ENCODE results near the gene TMIGD2.
A peak's percentile ranks its signal among the peaks of the same experiment; 100 is the strongest.
"Not testable (repeated sequence)": the region's sequence is repeated elsewhere in the genome, so short reads cannot be mapped to it uniquely, and the experiment has no call there.

The TMIGD2 gene, protein sequence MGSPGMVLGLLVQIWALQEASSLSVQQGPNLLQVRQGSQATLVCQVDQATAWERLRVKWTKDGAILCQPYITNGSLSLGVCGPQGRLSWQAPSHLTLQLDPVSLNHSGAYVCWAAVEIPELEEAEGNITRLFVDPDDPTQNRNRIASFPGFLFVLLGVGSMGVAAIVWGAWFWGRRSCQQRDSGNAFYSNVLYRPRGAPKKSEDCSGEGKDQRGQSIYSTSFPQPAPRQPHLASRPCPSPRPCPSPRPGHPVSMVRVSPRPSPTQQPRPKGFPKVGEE

DNA sequence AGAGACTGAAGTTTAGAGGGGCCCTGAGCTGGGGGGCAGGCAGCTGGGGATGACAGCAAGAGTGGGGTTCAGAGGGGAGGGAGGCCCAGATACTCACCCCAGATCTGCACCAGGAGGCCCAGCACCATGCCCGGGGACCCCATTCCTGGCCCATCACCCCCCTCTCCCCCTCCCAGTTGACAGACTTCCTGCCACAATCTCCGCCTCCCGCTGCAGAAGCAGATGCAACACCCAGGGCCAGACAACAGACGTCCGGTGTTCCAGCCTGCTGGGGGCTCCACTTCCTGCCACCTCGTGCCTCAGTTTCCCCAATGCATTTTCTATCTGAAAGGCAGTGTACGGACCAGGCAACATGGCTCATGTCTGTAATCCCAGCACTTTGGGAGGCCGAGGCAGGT, at the start of gene TMIGD2:
TSS of gene TMIGD2 (minus strand) at position 147 of the 398 bp plus-strand sequence. CDS start at position 143, 4 bp downstream.
- no peak for DNase-seq (ENCODE audit: low read depth in 2 of 2)

DNA sequence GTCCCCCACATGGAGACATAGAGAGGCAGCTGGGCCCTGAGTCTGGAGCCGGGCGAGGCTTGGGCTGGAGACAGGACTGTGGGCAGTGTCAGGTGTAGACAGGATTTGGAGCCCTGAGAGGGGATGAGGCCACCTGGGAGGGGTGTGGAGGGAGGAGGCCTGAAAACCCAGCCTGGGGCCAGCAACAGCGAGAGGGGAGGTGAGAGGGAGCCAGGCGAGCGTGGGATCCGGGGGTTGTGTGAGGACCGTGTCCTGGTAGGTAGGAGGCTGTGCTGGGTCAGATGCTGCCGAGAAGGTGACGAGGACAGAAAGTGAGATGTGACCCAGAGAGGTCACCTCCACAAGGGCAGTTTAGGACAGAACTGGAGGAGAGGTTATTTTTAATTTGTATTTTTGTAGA, 48.5 kb upstream of the TMIGD2 start:
- no peak for DNase-seq (ENCODE audit: low read depth in 2 of 2)

DNA sequence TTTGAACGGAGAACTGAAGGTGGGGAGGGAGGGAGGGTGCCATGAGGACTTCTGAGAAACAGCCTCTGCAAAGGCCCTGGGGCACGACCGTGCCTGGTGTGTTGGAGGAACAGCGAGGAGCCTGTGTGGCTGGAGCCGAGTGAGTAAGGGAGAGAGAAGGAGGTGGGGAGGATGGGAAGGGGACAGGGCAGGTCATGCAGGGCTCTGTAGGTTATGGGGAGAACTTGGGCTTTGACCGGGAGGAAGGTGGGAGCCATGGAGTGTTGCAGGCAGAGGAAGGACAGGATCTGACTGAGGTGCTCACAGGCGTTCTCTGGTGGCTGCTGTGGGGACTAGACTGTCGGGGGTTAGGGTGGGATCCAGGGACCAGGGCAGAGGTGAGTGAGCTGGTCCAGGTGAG, 47.9 kb upstream of the TMIGD2 start:
- DNase-seq (ENCODE audit: low read depth in 2 of 2) = no peak

DNA sequence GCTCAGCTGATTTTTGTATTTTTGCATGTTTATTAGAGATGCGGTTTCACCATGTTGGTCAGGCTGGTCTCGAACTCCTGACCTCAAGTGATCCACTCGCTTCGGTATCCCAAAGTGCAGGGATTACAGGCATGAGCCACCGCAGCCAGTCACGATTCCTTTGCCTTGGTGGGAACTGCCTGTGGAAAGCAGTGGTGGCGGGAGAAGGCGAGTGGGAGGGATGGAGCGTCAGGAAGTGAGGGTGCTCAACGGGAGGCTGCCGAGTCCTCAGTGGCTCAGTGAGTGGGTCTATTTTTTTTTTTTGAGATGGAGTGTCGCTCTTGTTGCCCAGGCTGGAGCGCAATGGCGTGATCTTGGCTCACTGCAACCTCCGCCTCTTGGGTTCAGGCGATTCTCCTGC, 47.0 kb upstream of the TMIGD2 start:
- not testable (repeated sequence) for DNase-seq (ENCODE audit: low read depth in 2 of 2)

DNA sequence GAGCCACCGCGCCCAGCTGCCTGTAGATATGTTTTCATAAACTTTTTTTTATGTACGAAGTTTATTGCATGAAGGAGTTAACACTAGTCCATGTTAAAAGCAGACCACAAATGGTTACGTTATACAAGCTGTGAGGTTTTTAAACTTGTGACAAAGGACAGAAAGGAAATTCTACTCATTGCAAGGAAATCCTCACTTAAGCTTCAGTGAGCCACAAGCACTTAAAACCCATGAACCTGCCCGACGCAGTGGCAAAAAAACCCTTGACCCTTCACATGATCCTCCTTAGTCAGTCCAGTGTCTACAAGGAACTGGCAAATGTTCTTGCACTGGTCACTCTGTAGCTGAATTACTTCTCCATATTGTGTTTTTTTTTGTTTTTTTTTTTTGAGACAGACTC, 45.3 kb upstream of the TMIGD2 start:
- no peak for DNase-seq (ENCODE audit: low read depth in 2 of 2)

DNA sequence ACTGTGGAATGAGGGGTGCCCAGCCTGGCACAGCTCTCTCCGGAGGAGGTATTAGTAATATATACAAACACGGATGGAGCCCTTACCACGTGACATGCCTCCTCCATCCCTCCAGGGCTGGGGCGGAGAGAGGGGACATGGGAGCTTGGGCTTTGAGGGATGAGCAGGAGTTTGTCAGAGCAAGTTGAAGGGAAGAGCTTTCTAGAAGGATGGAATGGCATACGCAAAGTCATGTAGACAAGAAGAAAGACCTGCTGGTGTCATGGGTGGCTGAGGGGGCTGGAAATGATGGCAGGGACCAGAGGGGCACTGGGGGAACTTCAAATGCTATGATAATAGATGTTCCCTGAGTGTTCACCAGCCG, 43.8 kb upstream of the TMIGD2 start:
- DNase-seq (ENCODE audit: low read depth in 2 of 2) = no peak

DNA sequence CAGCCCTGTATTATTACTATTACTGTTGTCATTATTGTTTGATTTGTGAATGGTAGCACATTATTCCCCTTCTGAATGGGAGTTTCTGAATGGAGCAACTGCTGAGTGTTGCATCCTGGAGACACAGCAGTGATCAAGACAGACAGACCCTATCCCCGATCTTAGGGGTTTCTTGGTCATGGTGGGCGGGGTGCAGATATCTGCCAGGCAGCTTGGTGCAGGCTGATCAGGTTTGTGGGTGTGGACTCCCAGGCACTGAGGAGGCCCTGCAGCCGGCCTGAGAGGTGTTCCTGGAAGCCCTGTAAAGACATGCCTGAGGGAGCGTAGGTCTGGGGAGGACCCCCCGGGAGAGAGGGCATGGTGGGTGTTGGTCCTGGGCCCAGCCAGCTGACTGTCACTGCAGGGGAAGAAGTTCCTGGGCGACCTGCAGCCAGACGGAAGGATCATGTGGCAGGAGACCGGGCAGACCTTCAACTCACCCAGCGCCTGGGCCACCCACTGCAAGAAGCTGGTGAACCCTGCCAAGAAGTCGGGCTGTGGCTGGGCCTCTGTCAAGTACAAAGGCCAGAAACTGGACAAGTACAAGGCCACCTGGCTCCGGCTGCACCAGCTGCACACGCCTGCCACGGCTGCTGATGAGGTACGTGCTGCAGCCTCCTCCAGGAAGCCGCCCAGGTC, 43.3 kb upstream of the TMIGD2 start:
- no peak for DNase-seq (ENCODE audit: low read depth in 2 of 2)

DNA sequence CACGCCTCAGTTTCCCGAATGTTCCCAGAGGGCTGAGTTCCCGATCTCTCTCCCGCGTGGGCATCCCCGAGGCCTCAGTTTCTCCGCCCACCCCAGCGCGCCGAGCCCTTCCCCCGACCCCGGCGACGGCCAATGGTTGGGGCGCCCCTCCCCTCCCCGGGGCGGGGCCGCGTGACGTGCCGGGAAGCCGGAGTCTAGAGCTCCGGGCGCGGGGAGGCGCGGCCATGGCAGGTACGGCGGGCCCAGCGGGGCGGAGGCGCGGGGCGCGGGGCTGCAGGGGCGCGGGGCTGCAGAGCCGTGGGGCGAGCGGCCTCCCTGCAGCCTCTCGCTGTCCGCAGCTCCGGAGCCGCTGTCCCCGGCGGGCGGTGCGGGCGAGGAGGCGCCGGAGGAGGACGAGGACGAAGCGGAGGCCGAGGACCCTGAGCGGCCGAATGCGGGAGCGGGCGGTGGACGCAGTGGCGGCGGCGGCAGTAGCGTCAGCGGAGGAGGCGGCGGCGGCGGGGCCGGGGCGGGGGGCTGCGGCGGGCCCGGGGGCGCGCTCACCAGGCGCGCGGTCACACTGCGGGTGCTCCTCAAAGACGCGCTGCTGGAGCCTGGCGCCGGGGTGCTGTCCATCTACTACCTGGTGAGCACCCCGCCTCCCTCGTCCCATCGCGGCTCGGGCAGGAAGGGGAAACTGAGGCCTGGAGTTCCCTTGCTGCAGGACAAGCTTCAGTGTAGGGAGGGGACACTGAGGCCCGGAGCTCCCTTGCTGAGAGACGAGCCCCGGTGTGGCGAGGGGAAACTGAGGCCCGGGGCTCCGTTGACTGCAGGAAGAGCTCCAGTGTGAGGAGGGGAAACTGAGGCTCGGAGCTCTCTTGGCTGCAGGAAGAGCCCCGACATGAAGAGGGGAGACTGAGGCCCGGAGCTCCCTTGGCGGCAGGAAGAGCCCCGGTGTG, 41.5 kb upstream of the TMIGD2 start, which contains the start of gene MPND:
TSS of gene MPND (plus strand) at position 193 of the 938 bp plus-strand sequence. CDS start at position 225, 32 bp downstream.
- peak; percentile 80 to 90 for DNase-seq (ENCODE audit: low read depth in 2 of 2)

DNA sequence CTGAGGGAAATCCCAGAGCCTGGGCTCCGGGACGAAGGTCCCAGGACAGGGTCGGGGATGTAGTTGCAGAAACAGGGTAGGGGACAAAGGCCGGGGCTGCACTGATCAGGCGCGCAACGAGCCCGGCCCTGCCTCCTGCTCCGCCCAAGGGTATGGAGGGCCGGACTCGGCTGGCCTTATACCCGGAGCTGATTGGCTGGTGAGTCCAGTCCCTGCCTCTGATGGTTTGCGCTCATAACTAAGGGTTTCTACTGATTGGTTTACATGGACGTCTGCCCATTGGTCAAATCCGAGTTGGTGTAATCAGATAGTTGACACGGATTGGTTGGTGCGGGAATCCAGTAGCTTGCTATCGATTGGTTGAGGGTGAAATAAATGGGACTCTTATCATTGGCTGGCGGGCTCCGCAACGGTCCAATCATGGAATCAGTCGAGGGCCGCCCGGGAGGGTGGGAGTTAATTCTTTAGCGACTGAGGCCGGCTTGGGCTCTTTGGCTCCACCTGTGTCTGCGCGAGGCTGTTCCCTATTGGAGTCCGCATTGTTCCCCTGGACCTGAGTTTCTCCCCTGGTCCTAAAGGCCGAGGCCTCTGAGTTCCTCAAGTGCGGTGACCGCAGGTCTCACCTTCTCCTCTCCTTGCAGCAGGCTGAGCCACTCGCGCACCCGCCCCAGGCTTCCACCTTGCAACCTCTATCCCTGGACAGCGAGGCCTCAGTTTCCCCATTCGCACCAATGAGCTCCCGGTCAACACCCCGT, 40.6 kb upstream of the TMIGD2 start:
- DNase-seq (ENCODE audit: low read depth in 2 of 2) = peak; percentile 83 to 91

DNA sequence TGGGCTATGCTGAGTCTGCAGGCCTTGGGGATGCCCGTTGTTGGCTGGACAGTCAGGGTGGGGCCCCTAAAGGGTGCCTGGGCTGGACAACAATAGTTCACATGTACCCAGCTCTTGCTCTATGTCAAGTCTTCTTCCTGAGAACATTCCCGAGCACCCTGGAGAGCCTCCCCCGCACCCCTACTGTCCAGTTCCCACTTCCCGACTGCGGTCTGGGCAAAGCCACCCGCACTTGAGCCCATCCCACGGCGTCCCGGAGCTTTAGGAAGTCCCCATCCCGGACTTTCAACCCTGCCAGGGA, 40.1 kb upstream of the TMIGD2 start:
- DNase-seq (ENCODE audit: low read depth in 2 of 2) = no peak

DNA sequence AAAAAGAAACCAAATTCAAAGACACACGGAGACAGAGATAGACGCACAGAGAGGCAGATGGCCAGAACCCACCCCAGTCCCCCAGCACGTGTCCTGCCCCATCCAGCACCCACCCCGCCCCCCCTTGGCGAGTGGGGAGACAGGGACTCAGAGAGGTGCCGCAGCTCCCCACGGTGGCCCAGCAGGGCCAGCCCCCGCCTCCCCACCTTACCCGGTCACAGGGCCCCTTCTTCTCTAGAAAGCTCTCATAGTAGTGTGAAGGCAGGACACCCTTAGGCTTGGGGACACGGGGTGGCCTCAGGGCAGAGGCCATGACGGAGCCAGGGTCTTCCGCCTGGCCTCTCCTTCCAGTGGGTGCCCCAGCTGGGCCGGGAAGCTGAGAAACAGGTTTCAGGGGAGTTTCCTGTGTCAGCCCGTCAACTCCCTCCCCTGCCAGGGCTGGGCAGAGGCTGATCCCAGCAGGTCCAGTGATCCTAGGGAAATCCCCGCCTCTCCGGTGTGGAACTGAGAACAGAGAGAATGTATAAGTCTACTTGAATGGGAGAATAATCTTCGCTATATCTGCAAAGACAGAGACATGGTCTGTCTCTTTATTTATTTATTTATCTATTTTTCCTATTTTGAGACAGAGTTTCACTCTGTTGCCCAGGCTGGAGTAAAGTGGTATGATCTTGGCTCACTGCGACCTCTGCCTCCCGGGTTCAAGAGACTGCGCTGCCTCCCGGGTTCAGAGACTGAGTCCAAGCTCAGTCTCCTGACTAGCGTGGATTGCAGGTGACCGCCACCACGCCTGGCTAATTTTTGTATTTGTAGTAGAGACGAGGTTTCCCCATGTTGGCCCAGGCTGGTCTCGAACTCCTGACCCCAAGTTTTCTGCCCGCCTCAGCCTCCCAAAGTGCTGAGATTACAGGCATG, 36.5 kb upstream of the TMIGD2 start, which contains the start of gene STAP2:
TSS of gene STAP2 (minus strand) at position 387 of the 915 bp plus-strand sequence. CDS start at position 313, 74 bp downstream.
- peak in 1 of 2 donors; percentile 24 for DNase-seq (ENCODE audit: low read depth in 2 of 2)

DNA sequence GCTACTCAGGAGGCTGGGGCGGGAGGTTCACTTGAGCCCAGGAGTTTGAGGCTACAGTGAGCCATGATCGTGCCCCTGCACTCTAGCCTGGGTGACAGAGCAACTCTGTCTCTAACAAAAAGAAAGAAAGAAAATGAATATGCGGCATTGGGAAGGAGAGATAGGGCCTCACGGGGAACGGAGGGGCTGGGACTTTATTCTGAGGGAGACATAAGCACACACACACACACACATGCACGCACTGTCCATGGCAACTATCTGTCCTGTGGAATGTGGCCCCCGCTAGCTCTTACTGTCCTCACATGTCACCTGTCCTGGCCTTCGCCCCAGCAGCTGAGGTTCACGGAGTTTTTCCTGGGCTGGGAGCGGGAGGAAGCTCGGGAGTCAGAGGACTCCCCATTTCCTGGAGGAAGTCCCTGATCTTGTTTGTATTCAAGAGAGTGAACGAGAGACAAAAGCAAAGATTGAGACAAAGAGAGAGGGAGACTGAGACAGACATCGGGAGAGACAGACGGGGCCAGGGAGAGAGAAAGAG, 35.8 kb upstream of the TMIGD2 start:
- DNase-seq (ENCODE audit: low read depth in 2 of 2) = no peak

DNA sequence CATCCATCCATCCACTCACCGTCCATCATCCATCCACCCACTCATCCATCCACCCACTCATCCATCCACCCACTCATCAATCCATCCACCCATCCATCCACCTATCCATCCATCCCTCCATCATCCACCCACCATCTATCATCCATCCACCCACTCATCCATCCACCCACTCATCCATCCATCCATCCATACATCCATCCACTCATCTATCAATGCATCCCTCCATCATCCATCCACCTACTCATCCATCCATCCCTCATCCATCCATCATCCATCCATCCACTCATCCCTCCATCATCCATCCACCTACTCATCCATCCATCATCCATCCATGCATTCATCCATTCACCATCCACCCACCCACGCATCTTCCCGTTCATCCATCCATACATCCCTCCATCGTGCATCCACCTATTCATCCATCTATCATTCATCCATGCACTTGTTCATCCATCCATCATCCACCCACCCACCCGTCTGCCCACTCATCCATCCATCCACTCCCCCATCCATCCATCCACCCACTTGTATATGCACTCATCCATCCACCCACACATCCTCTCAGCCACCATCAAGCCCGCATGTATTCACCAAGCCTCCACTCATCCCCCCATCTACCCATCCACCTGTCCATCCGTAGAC, 32.9 kb upstream of the TMIGD2 start:
- no peak for DNase-seq (ENCODE audit: low read depth in 2 of 2)

DNA sequence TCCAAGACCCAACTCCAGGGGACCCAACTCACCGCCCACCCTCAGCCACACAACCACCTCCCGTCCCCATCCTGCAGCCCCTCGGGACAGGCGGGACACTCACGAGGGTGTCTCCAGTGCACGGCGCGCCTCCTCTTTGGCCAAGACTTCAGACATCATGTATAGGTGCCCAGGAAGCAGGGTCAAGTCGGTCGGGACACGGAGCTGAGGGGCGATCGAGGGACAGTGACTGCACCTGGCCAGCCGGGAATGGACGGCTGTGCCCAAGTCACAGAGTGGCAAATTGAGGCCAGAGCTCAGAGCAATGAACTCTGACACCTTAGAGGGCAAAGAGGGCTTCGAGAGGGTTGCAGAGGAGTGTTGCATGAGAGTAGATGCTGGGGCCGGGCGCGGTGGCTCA, 27.7 kb upstream of the TMIGD2 start:
- no peak for DNase-seq (ENCODE audit: low read depth in 2 of 2)

DNA sequence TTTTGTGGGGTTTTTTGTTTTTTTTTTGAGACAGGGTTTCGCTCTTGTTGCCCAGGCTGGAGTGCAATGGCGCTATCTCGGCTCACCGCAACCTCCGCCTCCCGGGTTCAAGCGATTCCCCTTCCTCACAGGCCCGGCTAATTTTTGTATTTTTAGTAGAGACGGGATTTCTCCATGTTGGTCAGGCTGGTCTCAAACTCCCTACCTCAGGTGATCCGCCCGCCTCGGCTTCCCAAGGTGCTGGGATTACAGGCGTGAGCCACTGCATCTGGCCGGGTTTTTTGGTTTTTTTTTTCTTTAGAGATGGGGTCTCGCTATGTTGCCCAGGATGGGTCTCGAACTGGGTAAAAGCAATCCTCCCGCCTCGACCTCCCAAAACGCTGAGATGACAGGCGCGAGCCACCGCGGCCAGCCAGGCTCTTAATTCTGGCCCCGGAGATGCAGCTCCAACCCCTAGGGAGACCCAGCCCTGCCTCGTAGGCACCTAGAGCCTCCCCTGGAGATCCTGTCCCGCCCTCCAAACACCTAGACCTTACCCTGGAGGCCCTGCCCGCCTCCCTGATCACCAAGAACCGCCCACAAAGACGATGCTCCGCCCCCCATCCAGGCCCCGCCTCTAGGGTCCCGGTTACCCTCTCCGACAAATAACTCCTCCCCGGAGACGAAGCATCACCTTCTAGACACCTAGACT, 26.9 kb upstream of the TMIGD2 start:
- DNase-seq (ENCODE audit: low read depth in 2 of 2) = peak; percentile 26 to 38

DNA sequence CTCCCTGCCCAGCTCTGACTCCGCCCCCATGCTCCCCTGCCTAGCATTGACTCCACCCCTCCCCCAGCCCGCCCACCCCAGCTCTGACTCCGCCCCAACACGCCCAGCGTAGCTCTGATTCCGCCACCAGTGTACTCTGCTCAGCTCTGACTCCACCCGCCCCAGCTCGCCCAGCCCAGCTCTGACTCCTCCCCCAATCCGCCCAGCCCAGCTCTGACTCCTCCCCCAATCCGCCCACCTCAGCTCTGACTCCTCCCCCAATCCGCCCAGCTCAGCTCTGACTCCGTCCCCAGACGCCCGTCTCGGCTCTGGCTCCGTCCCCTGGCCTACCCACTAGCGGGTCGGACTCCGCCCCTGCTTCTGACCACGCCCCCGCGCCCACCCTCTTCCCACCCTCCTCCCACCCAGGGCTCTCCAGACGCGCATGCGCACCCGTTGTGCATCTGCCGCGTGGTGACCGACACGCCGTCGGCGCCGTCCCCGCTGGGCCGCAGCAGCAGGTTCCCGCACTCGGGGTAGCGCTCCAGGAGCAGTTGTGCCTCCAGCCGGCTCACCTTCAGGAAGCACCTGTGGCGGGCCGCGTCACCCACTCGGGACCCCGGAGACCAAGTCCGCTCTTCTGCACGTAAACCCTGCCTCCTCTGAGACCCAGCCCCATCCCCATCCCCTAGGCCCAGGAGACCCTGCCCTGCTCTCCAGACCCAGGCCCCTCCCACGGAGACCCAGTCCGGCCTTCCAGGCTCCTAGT, 26.2 kb upstream of the TMIGD2 start:
- DNase-seq (ENCODE audit: low read depth in 2 of 2) = peak; percentile 95 to 97

DNA sequence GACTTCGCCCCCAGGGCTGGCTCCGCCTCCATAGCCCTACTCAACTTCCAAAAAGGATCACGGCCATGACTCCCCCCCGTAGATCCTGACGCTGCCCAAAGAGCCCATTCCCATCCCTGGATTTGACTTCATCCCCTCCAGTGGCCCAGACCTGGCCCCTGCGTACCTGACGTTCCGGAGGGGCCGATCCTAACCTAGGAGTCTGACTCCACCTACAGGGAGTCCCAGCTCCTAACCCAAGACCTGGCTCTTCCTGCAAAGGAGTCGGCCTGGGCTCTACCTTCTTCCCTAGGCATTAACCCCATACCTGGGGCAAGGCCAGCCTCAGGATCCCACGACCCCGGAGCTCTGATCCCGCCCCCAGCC, 25.7 kb upstream of the TMIGD2 start:
- DNase-seq (ENCODE audit: low read depth in 2 of 2) = no peak

DNA sequence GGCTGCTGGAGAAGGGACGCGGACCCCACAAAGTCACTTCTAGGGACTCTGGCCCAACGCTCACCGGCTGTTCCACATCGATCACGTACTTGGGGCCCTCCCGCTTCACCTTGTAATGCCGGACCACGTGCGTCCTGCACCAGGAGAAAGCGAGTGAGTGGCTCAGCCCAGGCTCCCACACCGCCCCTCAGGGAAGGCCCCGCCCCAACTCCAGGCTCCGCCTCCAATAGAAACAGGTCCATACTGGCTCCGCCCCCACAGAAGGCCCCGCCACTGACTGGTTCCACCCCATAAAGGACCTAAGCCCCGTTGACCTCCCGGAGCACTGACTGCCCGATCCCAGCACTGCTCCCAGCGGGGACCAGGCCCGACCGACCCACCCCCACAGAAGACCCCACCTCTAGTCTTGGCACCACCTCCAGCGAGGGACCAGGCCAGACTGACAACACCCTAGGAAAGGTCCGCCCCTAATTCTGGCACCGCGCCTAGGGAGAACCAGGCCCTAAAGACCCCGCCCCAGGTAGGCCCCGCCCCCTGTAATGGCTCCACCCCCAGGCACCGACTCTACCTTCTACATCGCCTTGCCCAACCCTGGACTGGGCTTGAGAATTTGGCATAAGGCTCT, 25.2 kb upstream of the TMIGD2 start:
- DNase-seq (ENCODE audit: low read depth in 2 of 2) = peak; percentile 54 to 68
